C4-2B (cell line): ENCODE data around the gene SPDYE5.
"Not testable (repeated sequence)": the region's sequence is repeated elsewhere in the genome, so short reads cannot be mapped to it uniquely, and the experiment has no call there.

Experiments used
- ZFX ChIP-seq: fragments of 450-650 bp; IDR thresholded peaks from 2 replicates; pipeline ENCODE4 v1.6.1; 2017
- TF ChIP-seq, protein P1 (sequence below): fragments of 450-650 bp; conservative IDR thresholded peaks from 2 replicates; pipeline ENCODE4 v1.5.1; 2017; ENCODE audit warnings: mild to moderate bottlenecking

DNA sequence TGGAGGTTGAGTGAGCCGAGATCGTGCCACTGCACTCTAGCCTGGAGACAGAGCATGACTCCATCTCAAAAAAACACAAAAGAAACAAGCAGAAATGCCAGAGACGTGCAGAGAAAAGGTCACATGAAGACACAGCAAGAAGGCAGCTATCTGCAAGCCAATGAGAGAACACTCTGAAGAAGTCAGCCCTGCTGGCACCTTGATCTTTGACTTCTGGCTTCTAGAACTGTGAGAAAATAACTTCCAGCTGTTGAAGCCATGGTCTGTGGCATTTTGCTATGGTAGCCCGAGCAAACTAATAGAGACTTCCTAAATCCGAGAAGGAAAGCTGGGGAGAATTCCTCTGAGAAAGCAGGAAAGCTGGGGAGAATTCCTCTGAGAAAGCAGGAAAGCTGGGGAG is 42.2 kb upstream of the SPDYE5 start:
- TF ChIP-seq, protein P1, sequence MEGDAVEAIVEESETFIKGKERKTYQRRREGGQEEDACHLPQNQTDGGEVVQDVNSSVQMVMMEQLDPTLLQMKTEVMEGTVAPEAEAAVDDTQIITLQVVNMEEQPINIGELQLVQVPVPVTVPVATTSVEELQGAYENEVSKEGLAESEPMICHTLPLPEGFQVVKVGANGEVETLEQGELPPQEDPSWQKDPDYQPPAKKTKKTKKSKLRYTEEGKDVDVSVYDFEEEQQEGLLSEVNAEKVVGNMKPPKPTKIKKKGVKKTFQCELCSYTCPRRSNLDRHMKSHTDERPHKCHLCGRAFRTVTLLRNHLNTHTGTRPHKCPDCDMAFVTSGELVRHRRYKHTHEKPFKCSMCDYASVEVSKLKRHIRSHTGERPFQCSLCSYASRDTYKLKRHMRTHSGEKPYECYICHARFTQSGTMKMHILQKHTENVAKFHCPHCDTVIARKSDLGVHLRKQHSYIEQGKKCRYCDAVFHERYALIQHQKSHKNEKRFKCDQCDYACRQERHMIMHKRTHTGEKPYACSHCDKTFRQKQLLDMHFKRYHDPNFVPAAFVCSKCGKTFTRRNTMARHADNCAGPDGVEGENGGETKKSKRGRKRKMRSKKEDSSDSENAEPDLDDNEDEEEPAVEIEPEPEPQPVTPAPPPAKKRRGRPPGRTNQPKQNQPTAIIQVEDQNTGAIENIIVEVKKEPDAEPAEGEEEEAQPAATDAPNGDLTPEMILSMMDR = not testable (repeated sequence)
- TF ChIP-seq ZFX = not testable (repeated sequence)
